Measurements from ENCODE around the gene DDX1.

The DDX1 gene

GRCh38 chr2:15652801-15653200 lies 61.1 kb downstream of the DDX1 start:
- DNase-seq (ENCODE audit: low read depth), result no peak
- TF ChIP-seq MYC (IDR thresholded peaks at IDR 0.05; ENCODE audit: low read depth, low read length), result no peak
- H3K4me3 ChIP-seq (ENCODE audit: low read depth, low read length), result no peak overlapping the region

DNA sequence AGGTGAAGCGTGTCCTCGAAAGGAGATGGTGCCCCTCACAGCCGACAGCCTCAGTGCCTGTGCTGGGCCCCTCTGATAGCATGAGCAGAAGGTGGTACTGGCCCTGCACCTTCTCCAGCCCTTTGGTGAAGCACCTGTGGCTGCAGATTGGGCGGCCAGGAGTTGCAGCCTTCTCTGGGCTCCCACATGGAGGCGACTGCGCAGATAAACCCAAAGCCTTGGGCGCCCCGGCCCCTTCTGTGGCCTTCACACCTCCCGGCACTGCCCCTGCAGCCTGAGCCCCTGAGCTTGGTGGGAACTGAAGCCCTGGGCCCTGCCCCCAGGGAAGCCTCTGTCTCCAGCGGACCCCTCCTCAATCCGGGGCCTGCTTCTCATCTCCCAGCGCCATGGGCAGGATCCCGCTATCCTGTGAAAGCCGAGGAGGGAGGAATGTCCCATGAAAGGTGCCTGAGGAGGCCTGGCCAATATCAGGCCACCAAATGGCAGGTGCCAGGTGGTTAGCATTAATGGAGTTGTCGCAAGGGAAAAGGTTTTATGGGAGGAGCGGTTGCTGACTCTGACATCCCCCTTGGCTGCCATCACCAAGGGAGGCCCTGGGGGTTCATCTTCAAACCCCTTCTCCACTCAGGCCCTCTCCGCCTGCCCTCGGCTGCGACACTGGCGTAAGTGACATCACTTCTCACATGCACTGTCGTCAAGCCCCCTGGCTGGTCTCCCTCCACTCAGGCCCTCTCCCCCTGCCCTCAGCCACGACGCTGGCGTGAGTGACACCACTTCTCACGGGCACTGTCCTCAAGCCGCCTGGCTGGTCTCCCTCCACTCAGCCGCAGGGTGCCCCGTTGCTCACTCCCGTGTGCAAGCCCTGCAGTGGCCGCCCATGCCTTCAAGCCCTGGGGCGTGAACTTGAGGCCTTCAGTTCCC lies 62.4 kb downstream of the DDX1 start:
- H3K4me3 ChIP-seq (ENCODE audit: low read depth, low read length), result no peak overlapping the region
- TF ChIP-seq, protein P1, sequence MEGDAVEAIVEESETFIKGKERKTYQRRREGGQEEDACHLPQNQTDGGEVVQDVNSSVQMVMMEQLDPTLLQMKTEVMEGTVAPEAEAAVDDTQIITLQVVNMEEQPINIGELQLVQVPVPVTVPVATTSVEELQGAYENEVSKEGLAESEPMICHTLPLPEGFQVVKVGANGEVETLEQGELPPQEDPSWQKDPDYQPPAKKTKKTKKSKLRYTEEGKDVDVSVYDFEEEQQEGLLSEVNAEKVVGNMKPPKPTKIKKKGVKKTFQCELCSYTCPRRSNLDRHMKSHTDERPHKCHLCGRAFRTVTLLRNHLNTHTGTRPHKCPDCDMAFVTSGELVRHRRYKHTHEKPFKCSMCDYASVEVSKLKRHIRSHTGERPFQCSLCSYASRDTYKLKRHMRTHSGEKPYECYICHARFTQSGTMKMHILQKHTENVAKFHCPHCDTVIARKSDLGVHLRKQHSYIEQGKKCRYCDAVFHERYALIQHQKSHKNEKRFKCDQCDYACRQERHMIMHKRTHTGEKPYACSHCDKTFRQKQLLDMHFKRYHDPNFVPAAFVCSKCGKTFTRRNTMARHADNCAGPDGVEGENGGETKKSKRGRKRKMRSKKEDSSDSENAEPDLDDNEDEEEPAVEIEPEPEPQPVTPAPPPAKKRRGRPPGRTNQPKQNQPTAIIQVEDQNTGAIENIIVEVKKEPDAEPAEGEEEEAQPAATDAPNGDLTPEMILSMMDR (IDR thresholded peaks at IDR 0.05; ENCODE audit: low read depth, low read length), result no peak
- TF ChIP-seq POLR2A (IDR thresholded peaks at IDR 0.05; ENCODE audit: extremely low read depth, insufficient read length) (no peak), MYC (IDR thresholded peaks at IDR 0.05; ENCODE audit: low read depth, low read length) (no peak), MAX (IDR thresholded peaks at IDR 0.05; ENCODE audit: low read depth, low read length) (no peak)
- no peak for DNase-seq (ENCODE audit: low read depth)

DNA sequence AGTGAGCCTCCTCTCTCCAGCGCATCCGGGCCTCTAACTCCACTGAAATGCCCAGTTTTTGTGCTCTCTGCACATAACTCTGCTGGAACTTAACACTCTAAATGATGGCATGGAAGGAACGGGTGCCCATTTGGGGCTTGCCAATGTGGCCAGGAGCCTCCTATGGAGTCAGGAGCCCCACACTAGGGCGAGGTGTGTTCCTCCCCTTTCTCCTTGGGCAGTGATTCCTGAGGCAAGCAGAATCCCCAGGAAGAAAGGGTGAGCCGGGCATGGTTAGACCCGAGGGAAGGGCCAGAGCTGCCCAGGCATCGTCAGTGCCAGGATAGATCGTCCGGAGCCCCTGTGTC lies 63.0 kb downstream of the DDX1 start:
- no peak for DNase-seq (ENCODE audit: low read depth)
- H3K4me3 ChIP-seq (ENCODE audit: low read depth, low read length), result no peak overlapping the region
- TF ChIP-seq MAX (IDR thresholded peaks at IDR 0.05; ENCODE audit: low read depth, low read length), result no peak
- TF ChIP-seq, protein P1 (IDR thresholded peaks at IDR 0.05; ENCODE audit: low read depth, low read length), result no peak
- no peak for TF ChIP-seq MYC (IDR thresholded peaks at IDR 0.05; ENCODE audit: low read depth, low read length)
- TF ChIP-seq POLR2A (IDR thresholded peaks at IDR 0.05; ENCODE audit: extremely low read depth, insufficient read length), result no peak

- H3K4me3 ChIP-seq (ENCODE audit: low read depth, low read length), result no peak overlapping the region
- TF ChIP-seq POLR2A (IDR thresholded peaks at IDR 0.05; ENCODE audit: extremely low read depth, insufficient read length) (no peak), MYC (IDR thresholded peaks at IDR 0.05; ENCODE audit: low read depth, low read length) (no peak), MAX (IDR thresholded peaks at IDR 0.05; ENCODE audit: low read depth, low read length) (no peak)
- TF ChIP-seq, protein P1 (IDR thresholded peaks at IDR 0.05; ENCODE audit: low read depth, low read length), result no peak
- DNase-seq (ENCODE audit: low read depth), result no peak
Observed at GRCh38 chr2:15655123-15655887, 63.6 kb downstream of the DDX1 start.

GRCh38 chr2:15656090-15656489 lies 64.4 kb downstream of the DDX1 start:
- H3K4me3 ChIP-seq (ENCODE audit: low read depth, low read length), result no peak overlapping the region
- no peak for DNase-seq (ENCODE audit: low read depth)

More at GRCh38 chr2:15656090-15656489, 64.4 kb downstream of the DDX1 start:
- no peak for TF ChIP-seq MAX (IDR thresholded peaks at IDR 0.05; ENCODE audit: low read depth, low read length)
- no peak for TF ChIP-seq POLR2A (IDR thresholded peaks at IDR 0.05; ENCODE audit: extremely low read depth, insufficient read length)
- TF ChIP-seq MYC (IDR thresholded peaks at IDR 0.05; ENCODE audit: low read depth, low read length), result no peak
- TF ChIP-seq, protein P1 (IDR thresholded peaks at IDR 0.05; ENCODE audit: low read depth, low read length), result no peak
